IMR-90 (cell line): ENCODE measurements around the gene EFNA5. TPM values are rescaled to one million over a fixed set of nuclear protein-coding genes. Genes with fewer than 3 reads are reported as not detected.

Experiments used
- ATAC-seq: fragments of 200-7000 bp; cut with Tn5 transposase; 2 replicates; pipeline ENCODE4 v1.9.1; 2020; ENCODE audit warnings: low read depth, mild to moderate bottlenecking, moderate library complexity
- BruUV-seq: library from RNA; stranded (reverse); fragments of 400-500 nt; replicated peaks from 2 replicates; lab custom pipeline; 2021; lab: Mats Ljungman, UMichigan
- CTCF ChIA-PET: fragments of 300-600 bp; formaldehyde crosslinking; extraction: SDS; loops from one replicate; lab custom pipeline; 2021; ENCODE audit warnings: antibody characterized with exemption; lab: Yijun Ruan, JAX
- POLR2A ChIA-PET: fragments of 300-600 bp; sonication (Branson Sonifier 250); formaldehyde crosslinking; loops from one replicate; lab custom pipeline; 2022; ENCODE audit warnings: antibody characterized with exemption; ENCODE audit not compliant: unreplicated experiment; lab: Charles Lee
- DNase-seq: peaks from one replicate; pipeline ENCODE4 v3.0.0; 2013
- H2AFZ ChIP-seq: replicated peaks from 2 replicates; pipeline ENCODE3; 2013; ENCODE audit warnings: low read length, mild to moderate bottlenecking; ENCODE audit not compliant: poor library complexity
- H2AK5ac ChIP-seq: 2 replicates; pipeline ENCODE4 v1.6.1; 2013; ENCODE audit warnings: low read depth, low read length, inconsistent platforms
- H2AK9ac ChIP-seq: replicated peaks from 2 replicates; pipeline ENCODE3; 2013; ENCODE audit warnings: mild to moderate bottlenecking, low read depth, low read length, moderate library complexity; ENCODE audit not compliant: poor library complexity
- H2BK120ac ChIP-seq: 2 replicates; pipeline ENCODE4 v1.6.1; 2013; ENCODE audit warnings: low read depth, low read length, inconsistent platforms
- H2BK15ac ChIP-seq: 3 replicates; pipeline ENCODE4 v1.6.1; 2013; ENCODE audit warnings: low read depth, low read length, inconsistent platforms
- H2BK20ac ChIP-seq: 2 replicates; pipeline ENCODE4 v1.6.1; 2013; ENCODE audit warnings: low read depth, mild to moderate bottlenecking, inconsistent platforms, low read length, moderate library complexity
- H2BK5ac ChIP-seq: 2 replicates; pipeline ENCODE4 v1.6.1; 2013; ENCODE audit warnings: mild to moderate bottlenecking, low read depth, low read length, inconsistent platforms; ENCODE audit not compliant: poor library complexity, severe bottlenecking
- H3K14ac ChIP-seq: replicated peaks from 2 replicates; pipeline ENCODE4 v1.6.1; 2013; ENCODE audit warnings: low read depth, low read length, inconsistent platforms
- H3K18ac ChIP-seq: 2 replicates; pipeline ENCODE4 v1.6.1; 2013; ENCODE audit warnings: low read depth, low read length, control low read depth
- H3K23ac ChIP-seq: 2 replicates; pipeline ENCODE4 v1.6.1; 2013; ENCODE audit warnings: low read depth, low read length, inconsistent platforms
- H3K27ac ChIP-seq: 2 replicates; pipeline ENCODE4 v1.5.1; 2013; ENCODE audit warnings: mild to moderate bottlenecking, control low read depth, low read length; ENCODE audit not compliant: insufficient read depth
- H3K27me3 ChIP-seq: 2 replicates; pipeline ENCODE4 v1.6.1; 2013; ENCODE audit warnings: low read length; ENCODE audit not compliant: control insufficient read depth, insufficient read depth
- H3K36me3 ChIP-seq: 2 replicates; pipeline ENCODE4 v1.6.1; 2013; ENCODE audit warnings: low read length, mixed read lengths; ENCODE audit not compliant: control insufficient read depth, insufficient read depth
- H3K4ac ChIP-seq: 2 replicates; pipeline ENCODE4 v1.6.1; 2013; ENCODE audit warnings: low read depth, low read length, inconsistent platforms
- H3K4me1 ChIP-seq: 2 replicates; pipeline ENCODE4 v1.6.1; 2013; ENCODE audit warnings: low read length, mixed read lengths; ENCODE audit not compliant: control insufficient read depth, insufficient read depth
- H3K4me2 ChIP-seq: 2 replicates; pipeline ENCODE4 v1.6.1; 2013; ENCODE audit warnings: low read depth, mild to moderate bottlenecking, control low read depth, low read length, moderate library complexity
- H3K4me3 ChIP-seq: 2 replicates; pipeline ENCODE4 v1.5.1; 2013; ENCODE audit warnings: low read depth, mild to moderate bottlenecking, control low read depth, low read length, moderate library complexity; ENCODE audit not compliant: insufficient read depth
- H3K56ac ChIP-seq: 2 replicates; pipeline ENCODE4 v1.6.1; 2013; ENCODE audit warnings: low read length, inconsistent platforms; ENCODE audit not compliant: insufficient read depth; ENCODE audit errors: extremely low read depth
- H3K79me1 ChIP-seq, 2 experiments: 2 replicates each; pipeline ENCODE4 v1.6.1; 2013; ENCODE audit warnings: low read length in 2 of 2, inconsistent platforms in 1 of 2, low read depth in 1 of 2
- H3K9ac ChIP-seq: 2 replicates; pipeline ENCODE4 v1.6.1; 2013; ENCODE audit warnings: low read depth, low read length, control low read depth
- H3K9me1 ChIP-seq: 2 replicates; pipeline ENCODE4 v1.6.1; 2013; ENCODE audit warnings: low read length, inconsistent platforms; ENCODE audit not compliant: insufficient read depth
- H3K9me3 ChIP-seq: 2 replicates; pipeline ENCODE4 v1.6.1; 2013; ENCODE audit warnings: low read length; ENCODE audit not compliant: control insufficient read depth, insufficient read depth
- H4K20me1 ChIP-seq: 2 replicates; pipeline ENCODE4 v1.6.1; 2013; ENCODE audit warnings: low read length, inconsistent platforms; ENCODE audit not compliant: insufficient read depth
- H4K5ac ChIP-seq: 2 replicates; pipeline ENCODE4 v1.6.1; 2013; ENCODE audit warnings: mild to moderate bottlenecking, low read depth, low read length, control low read depth
- H4K8ac ChIP-seq, 2 experiments: 2 replicates each; pipeline ENCODE4 v1.6.1; 2013; ENCODE audit warnings: low read depth in 2 of 2, low read length in 2 of 2, control low read depth in 1 of 2, inconsistent platforms in 1 of 2
- H4K91ac ChIP-seq: 2 replicates; pipeline ENCODE4 v1.6.1; 2013; ENCODE audit warnings: low read depth, low read length, inconsistent platforms; ENCODE audit not compliant: insufficient read depth
- CEBPB ChIP-seq: IDR thresholded peaks from 2 replicates; pipeline ENCODE4 v1.6.1; 2012; ENCODE audit warnings: low read depth, low read length, improper control_type of control experiment
- CHD1 ChIP-seq: IDR thresholded peaks from 2 replicates; pipeline ENCODE4 v1.6.1; 2012; ENCODE audit warnings: low read depth, low read length, improper control_type of control experiment
- MXI1 ChIP-seq: IDR thresholded peaks from 2 replicates; pipeline ENCODE4 v1.6.1; 2012; ENCODE audit warnings: low read depth, mild to moderate bottlenecking, low read length, moderate library complexity, borderline replicate concordance
- NFE2L2 ChIP-seq: fragments of 150-350 bp; IDR thresholded peaks from 2 replicates; pipeline ENCODE4 v1.6.1; 2016; ENCODE audit warnings: low read depth, mild to moderate bottlenecking, low read length
- POLR2A ChIP-seq: IDR thresholded peaks from 2 replicates; pipeline ENCODE4 v1.6.1; 2012; ENCODE audit warnings: mild to moderate bottlenecking, low read depth, low read length
- RCOR1 ChIP-seq: IDR thresholded peaks from 2 replicates; pipeline ENCODE4 v1.6.1; 2012; ENCODE audit warnings: mild to moderate bottlenecking, low read length, improper control_type of control experiment; ENCODE audit not compliant: insufficient replicate concordance
- RFX5 ChIP-seq: IDR thresholded peaks from 2 replicates; pipeline ENCODE4 v1.8.0; 2012; ENCODE audit warnings: low read depth, mild to moderate bottlenecking, low read length, moderate library complexity
- SMC3 ChIP-seq: fragments of 150-350 bp; IDR thresholded peaks from 2 replicates; pipeline ENCODE4 v1.6.1; 2016; ENCODE audit warnings: low read depth, mild to moderate bottlenecking, antibody characterized with exemption, low read length, moderate library complexity
- whole genome bisulfite sequencing, 2 experiments: methylation state at CpG; one replicate each; pipeline versions ENCODE4 v1.1.5 to v1.1.7; 2013; ENCODE audit warnings: missing lambda C conversion rate in 2 of 2; ENCODE audit not compliant: insufficient read length in 1 of 2; ENCODE audit errors: extremely low coverage in 2 of 2; 5-methylcytosine and 5-hydroxymethylcytosine counted together
- dilution Hi-C: fragments of 300-500 bp; cut with HindIII; formaldehyde crosslinking; loops from one replicate; pipeline ENCODE4 v1.14.3; 2018; ENCODE audit warnings: low sequenced_read_pairs; ENCODE audit not compliant: unreplicated experiment
- in situ Hi-C: fragments of 300-500 bp; cut with MboI; formaldehyde crosslinking; loops from 3 replicates; pipeline ENCODE4 v1.14.3; 2019; ENCODE audit warnings: low sequenced_read_pairs, inconsistent platforms, mixed read lengths
- intact Hi-C: fragments of 100-400 bp; cut with micrococcal nuclease; formaldehyde crosslinking; loops from 2 replicates; pipeline ENCODE4 v1.10.0; 2022
- polyA plus RNA-seq, 3 experiments: library from polyadenylated mRNA; depleted of rRNA; stranded (reverse); fragments of >200 nt; gene quantifications; 2 replicates each; pipeline ENCODE4 v1.2.3, GENCODE V29; 2012; ENCODE audit warnings: low replicate concordance in 1 of 3
- total RNA-seq: library from RNA; depleted of rRNA; stranded (reverse); fragments of >200 nt; gene quantifications from 2 replicates; pipeline ENCODE4 v1.2.3, GENCODE V29; 2012
- TF ChIP-seq, protein P1 (sequence below): fragments of 150-350 bp; IDR thresholded peaks from 2 replicates; pipeline ENCODE4 v1.6.1; 2017; ENCODE audit warnings: mild to moderate bottlenecking, antibody characterized with exemption, low read length, low read depth

EFNA5 gene
- total and polyA plus RNA-seq, 2 of the 4 experiments (the other 2 are of a cell fraction) = 1.5 to 1.6 TPM

DNA sequence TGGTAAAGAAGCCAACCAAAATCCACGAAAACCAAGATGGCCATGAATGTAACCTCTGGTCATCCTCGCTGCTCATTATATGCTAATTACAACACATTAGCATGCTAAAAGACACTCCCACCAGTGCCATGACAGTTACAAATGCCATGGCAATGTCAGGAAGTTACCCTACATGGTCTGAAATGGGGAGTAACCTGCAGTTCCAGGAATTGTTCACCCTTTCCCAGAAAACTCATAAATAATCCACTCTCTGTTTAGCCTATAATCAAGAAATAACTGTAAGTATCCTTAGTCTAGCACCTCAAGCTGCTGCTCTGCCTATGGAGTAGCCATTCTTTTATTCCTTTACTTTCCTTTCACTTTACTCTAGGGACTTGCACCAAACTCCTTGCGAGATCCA lies 160.6 kb downstream of the EFNA5 start:
- dilution Hi-C loops (no loop called here), intact Hi-C loops (no loop called here), in situ Hi-C loops (no loop called here)
- WGBS, 2 experiments = no CpG with 5 or more reads among the region's 3 CpGs
- Histone ChIP-seq H2BK120ac (no peak overlapping the region), H3K4me3 (no peak overlapping the region), H3K79me1 (no peaks in the 10 kb centered on the region), H3K9me1 (no peaks in the 10 kb centered on the region), H4K8ac (no peak overlapping the region), H2BK5ac (no peak overlapping the region), H2AFZ (no peak overlapping the region), H3K18ac (no peak overlapping the region), H2AK9ac (no peak overlapping the region), H3K23ac (no peak overlapping the region), H3K9ac (no peak overlapping the region), H3K27me3 (no peaks in the 10 kb centered on the region), H3K4me1 (no peaks in the 10 kb centered on the region), H3K4ac (no peak overlapping the region), H3K36me3 (no peaks in the 10 kb centered on the region), H2BK15ac (no peak overlapping the region), H3K14ac (no peak overlapping the region), H4K5ac (no peak overlapping the region), H4K20me1 (no peaks in the 10 kb centered on the region), H3K4me2 (no peak overlapping the region), H3K56ac (no peak overlapping the region), H3K27ac (no peak overlapping the region), H3K9me3 (no peaks in the 10 kb centered on the region), H4K91ac (no peak overlapping the region), H2BK20ac (no peak overlapping the region), H2AK5ac (no peak overlapping the region)
- no peak for TF ChIP-seq CEBPB
- TF ChIP-seq RCOR1 = no peak
- TF ChIP-seq MXI1 = no peak
- TF ChIP-seq, protein P1, sequence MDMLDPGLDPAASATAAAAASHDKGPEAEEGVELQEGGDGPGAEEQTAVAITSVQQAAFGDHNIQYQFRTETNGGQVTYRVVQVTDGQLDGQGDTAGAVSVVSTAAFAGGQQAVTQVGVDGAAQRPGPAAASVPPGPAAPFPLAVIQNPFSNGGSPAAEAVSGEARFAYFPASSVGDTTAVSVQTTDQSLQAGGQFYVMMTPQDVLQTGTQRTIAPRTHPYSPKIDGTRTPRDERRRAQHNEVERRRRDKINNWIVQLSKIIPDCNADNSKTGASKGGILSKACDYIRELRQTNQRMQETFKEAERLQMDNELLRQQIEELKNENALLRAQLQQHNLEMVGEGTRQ = no peak
- TF ChIP-seq CHD1 = no peak
- TF ChIP-seq RFX5 = no peak
- no peak for TF ChIP-seq POLR2A
- TF ChIP-seq SMC3 = no peak
- TF ChIP-seq NFE2L2 = no peak
- DNase-seq (no peak), ATAC-seq (no peak)
- no TSS peak for BruUV-seq
- ChIA-PET POLR2A (no interaction called here), CTCF (interaction anchor here (0.6 to 0.7 kb wide), 2 partner anchors 362 to 436 kb away, joined by 3 read pairs; no protein-coding TSS in a partner anchor)
